GM19023 (cell line): Measurements from ENCODE around the gene SNRNP25.

Experiments
- ATAC-seq: cut with Tn5 transposase; IDR thresholded peaks from one replicate; pipeline ENCODE4 v1.9.1; 2021; ENCODE audit warnings: mild to moderate bottlenecking, moderate library complexity; ENCODE audit not compliant: unreplicated experiment

The SNRNP25 gene

GRCh38 chr16:77273-77806 is 23.7 kb downstream of the SNRNP25 start:
- ATAC-seq: peak; percentile 23

- peak; percentile 63 for ATAC-seq
Observed at GRCh38 chr16:77807-78443, 24.3 kb downstream of the SNRNP25 start, which contains the start of gene MPG. TSS of gene MPG (plus strand) at chr16:78225. CDS start at chr16:78310, 85 bp downstream.

- ATAC-seq: peak; percentile 29
Observed at GRCh38 chr16:78444-79150, 25.0 kb downstream of the SNRNP25 start.

- ATAC-seq: no peak
Observed at GRCh38 chr16:79151-80054, 25.8 kb downstream of the SNRNP25 start.

- ATAC-seq: no peak
Observed at GRCh38 chr16:83060-83603, 29.5 kb downstream of the SNRNP25 start.

- no peak for ATAC-seq
Observed at GRCh38 chr16:83781-84615, 30.4 kb downstream of the SNRNP25 start.

GRCh38 chr16:84718-85406 is 31.2 kb downstream of the SNRNP25 start:
- ATAC-seq: peak; percentile 70

- ATAC-seq: no peak
Observed at GRCh38 chr16:85407-85782, 31.8 kb downstream of the SNRNP25 start.

- ATAC-seq: no peak
Observed at GRCh38 chr16:85865-86264, 32.2 kb downstream of the SNRNP25 start.

GRCh38 chr16:86483-86952 is 32.9 kb downstream of the SNRNP25 start:
- ATAC-seq: no peak

- no peak for ATAC-seq
Observed at GRCh38 chr16:88613-89012, 35.0 kb downstream of the SNRNP25 start.

- ATAC-seq: no peak
Observed at GRCh38 chr16:89391-90302, 36.0 kb downstream of the SNRNP25 start.

- ATAC-seq: no peak
Observed at GRCh38 chr16:91484-91883, 37.9 kb downstream of the SNRNP25 start.

- ATAC-seq: no peak
Observed at GRCh38 chr16:92431-93339, 39.1 kb downstream of the SNRNP25 start.

GRCh38 chr16:94918-95265 is 41.3 kb downstream of the SNRNP25 start:
- no peak for ATAC-seq

GRCh38 chr16:96935-97381 is 43.3 kb downstream of the SNRNP25 start:
- peak; percentile 64 for ATAC-seq

- ATAC-seq: no peak
Observed at GRCh38 chr16:97822-98221, 44.2 kb downstream of the SNRNP25 start.
